ENCODE measurements around the gene CADPS.

CADPS gene

DNA sequence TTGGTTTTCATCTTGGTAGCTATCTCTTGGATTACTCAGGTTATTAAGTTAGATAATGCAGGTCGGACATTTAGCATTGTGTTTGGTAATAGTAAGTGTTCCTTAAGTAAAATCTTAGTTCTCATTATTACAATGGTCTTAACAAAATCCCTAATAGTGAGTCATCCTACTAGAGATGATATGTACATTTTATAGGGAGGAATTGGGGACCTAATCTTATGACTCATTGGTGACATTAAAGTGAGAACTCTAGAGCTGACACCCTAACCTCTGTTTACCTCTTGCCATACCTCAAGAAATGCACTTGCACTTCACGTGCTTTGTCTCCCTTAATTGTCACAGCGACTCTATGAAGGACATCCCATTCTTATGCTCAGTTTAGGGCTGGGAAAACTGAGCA lies 174.9 kb downstream of the CADPS start:
- TF ChIP-seq, protein P1, sequence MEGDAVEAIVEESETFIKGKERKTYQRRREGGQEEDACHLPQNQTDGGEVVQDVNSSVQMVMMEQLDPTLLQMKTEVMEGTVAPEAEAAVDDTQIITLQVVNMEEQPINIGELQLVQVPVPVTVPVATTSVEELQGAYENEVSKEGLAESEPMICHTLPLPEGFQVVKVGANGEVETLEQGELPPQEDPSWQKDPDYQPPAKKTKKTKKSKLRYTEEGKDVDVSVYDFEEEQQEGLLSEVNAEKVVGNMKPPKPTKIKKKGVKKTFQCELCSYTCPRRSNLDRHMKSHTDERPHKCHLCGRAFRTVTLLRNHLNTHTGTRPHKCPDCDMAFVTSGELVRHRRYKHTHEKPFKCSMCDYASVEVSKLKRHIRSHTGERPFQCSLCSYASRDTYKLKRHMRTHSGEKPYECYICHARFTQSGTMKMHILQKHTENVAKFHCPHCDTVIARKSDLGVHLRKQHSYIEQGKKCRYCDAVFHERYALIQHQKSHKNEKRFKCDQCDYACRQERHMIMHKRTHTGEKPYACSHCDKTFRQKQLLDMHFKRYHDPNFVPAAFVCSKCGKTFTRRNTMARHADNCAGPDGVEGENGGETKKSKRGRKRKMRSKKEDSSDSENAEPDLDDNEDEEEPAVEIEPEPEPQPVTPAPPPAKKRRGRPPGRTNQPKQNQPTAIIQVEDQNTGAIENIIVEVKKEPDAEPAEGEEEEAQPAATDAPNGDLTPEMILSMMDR (IDR thresholded peaks at IDR 0.05) = no peak

DNA sequence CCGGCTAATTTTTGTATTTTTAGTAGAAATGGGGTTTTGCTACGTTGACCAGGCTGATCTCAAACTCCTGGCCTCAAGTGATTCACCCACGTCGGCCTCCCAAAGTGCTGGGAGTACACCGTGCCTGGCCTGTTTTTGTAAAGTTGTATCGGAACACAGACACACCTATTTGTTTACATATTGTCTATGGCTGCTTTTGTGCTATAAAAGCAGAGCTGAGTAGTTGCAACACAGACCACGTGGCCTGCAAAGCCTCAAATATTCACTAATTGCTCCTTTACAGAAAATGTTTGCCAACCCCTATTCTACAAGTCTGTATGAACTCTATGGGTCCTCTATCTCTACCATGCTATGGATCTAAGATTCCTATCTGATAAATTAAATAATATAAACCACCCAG lies 175.5 kb downstream of the CADPS start:
- TF ChIP-seq, protein P1 (IDR thresholded peaks at IDR 0.05) = no peak

DNA sequence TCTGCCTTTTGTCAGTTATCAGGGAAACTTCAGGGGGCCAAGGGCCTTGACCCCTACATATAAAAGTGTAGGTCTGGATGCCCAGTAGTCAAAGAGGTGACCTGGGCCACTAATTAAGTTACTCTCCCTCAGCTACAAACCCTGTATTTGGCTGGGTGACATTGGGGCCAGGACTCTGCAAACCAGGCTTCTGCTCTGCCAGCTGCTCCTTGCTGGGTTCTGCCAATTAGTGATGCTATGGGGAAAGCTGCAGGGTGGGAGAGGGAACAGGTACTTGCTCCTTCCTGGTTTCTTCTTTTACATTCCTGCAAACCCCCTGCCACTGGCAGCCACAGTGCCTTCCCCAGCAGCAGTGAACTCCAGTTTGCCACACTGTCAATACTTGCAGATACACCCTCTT lies 179.2 kb downstream of the CADPS start:
- TF ChIP-seq, protein P1 (IDR thresholded peaks at IDR 0.05) = no peak

DNA sequence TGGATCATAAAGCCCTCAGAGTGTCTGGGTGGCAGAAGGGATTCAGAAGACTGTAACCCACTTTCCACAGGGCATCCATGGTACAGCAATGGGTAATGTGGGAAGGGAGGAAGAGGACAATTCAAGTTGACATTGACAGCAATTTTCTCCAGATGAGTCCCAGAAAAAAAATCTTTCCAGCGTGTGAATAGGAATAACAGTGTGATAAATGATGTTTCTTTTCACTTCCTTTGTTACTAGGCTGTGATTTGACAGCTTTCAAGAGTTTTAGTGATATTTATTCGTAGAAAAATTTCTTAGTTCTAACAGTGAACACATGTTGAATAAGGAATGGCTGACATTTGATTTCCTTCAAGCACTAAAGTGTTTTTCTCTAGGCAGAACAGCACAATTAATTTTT lies 186.4 kb downstream of the CADPS start:
- TF ChIP-seq, protein P1 (IDR thresholded peaks at IDR 0.05) = no peak

DNA sequence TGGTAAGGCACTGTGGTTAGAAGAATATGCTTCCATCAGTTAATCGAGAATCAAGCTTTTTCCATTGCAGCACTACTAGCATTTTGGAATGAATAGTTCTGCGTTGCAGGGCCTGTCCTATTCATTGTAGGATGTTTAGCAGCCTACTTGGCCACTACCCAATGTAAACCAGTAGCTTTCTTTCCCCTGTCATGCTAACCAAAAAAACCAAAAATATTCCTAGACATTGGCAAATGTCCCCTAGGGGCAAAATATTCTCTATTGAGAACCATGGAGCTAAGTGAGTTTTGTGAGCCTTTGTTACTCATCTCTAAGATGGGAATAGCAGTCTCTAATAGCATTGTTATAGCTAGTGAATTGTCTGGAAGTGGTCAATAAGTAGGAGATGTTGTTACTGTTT lies 187.2 kb downstream of the CADPS start:
- TF ChIP-seq, protein P1 (IDR thresholded peaks at IDR 0.05) = no peak

DNA sequence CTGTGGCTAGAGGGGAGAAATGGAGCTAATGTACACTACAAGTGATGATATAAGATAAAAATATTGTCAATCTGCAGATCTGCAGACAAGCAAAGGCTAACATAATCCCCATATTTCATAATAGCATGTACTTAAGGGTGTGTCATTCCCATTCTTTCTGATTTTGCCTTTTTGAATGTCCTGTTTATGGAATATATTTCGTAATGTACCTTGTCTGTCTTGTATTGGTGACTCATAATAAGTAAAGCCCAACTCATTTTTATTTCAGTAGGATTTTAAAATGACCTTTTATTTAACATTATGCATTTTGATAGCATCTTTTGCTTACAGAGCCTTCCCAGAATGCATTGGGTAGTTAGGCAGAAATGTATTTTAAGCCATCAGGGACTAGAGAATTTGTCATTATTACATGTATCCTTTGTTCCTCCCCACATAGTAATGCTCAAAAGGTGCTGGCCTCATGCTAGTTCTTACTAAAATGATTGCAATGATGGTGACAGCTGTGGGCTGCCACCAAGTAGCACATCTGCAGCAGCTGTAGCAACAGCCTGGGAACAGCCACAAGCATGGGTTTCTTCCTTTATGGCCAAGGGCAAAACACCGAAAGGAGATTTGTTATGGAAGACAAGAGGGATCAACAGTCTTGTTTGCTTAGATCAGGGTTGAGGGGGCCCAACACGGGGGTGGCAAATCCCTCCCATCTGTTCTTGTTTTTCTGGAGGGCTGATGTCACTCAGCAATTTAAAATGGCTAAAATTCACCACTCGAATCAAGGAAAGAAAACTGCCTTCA lies 188.5 kb downstream of the CADPS start:
- TF ChIP-seq, protein P1 (IDR thresholded peaks at IDR 0.05) = no peak

DNA sequence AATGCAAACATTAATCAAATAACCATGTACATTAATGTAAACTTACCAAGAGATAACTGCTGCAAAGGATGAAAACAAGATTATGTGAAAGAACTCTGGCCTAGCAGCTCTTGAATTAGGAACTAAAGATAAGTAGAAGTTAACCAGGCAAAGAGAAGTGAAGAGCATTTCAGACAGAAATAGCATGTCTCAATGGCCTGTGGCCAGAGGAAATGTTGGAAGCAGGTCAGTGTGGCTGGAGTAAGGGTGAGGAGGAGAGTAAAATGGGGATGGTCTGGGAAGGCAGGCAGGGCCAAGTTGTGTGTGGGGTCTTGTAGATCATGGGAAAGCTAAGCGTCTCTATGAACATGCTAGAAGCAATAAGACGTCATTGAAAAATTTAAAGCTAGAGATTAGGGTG lies 192.4 kb downstream of the CADPS start:
- TF ChIP-seq, protein P1 (IDR thresholded peaks at IDR 0.05) = no peak

DNA sequence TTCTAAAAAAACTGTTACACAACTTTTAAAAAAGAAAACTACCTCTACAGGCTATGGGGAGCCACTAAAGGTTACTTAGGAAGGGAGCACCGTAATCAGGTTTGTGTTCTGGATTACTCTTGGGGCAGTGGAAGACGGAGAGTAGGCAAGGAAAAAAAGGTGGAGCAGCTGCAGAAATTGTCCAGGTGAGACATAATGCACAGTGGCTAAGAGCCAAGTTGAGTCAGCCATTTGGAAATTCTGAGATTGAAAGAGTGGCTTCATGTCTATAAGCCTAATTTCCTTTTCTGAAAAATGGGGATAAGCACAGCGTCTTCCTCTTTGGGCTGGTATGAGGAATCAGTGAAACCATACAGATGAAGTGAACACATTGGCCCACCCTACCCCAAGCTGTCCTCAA lies 195.2 kb downstream of the CADPS start:
- TF ChIP-seq, protein P1 (IDR thresholded peaks at IDR 0.05) = no peak
